Measurements from ENCODE around the gene PIK3CD.

- TF ChIP-seq CTCF (IDR thresholded peaks at IDR 0.05), result no peak
- no peak for TF ChIP-seq POLR2AphosphoS5 (IDR thresholded peaks at IDR 0.05; ENCODE audit: low read depth, low read length)
Observed at GRCh38 chr1:9634582-9634981, 16.9 kb upstream of the PIK3CD start.

Data from SK-N-SH (cell line).